ENCODE results near the gene ZMYND19.

Gene ZMYND19

GRCh38 chr9:137619240-137620047, 29.1 kb upstream of the ZMYND19 start:
- no peak for TF ChIP-seq CTCF (IDR thresholded peaks at IDR 0.05; ENCODE audit: borderline replicate concordance, insufficient read depth, low read depth, low read length)
- H3K4me3 ChIP-seq (ENCODE audit: low read depth, low read length): peak overlapping the region; percentile 77

GRCh38 chr9:137618105-137619067, 28.1 kb upstream of the ZMYND19 start, which contains the start of gene EHMT1:
TSS of gene EHMT1 (plus strand) at chr9:137619005. CDS start at chr9:137619029, 24 bp downstream.
- no peak for TF ChIP-seq CTCF (IDR thresholded peaks at IDR 0.05; ENCODE audit: borderline replicate concordance, insufficient read depth, low read depth, low read length)

GRCh38 chr9:137615387-137615871, 25.1 kb upstream of the ZMYND19 start:
- no peak for TF ChIP-seq CTCF (IDR thresholded peaks at IDR 0.05; ENCODE audit: borderline replicate concordance, insufficient read depth, low read depth, low read length)

More at GRCh38 chr9:137618105-137619067, 28.1 kb upstream of the ZMYND19 start, which contains the start of gene EHMT1:
- peak within 1 kb of the TSS; percentile 93 for H3K4me3 ChIP-seq (ENCODE audit: low read depth, low read length)

GRCh38 chr9:137614631-137615386, 24.5 kb upstream of the ZMYND19 start:
- H3K4me3 ChIP-seq (ENCODE audit: low read depth, low read length): no peak overlapping the region
- 0 out of 2 replicates have a peak, but pooled peaks have one; percentile 3 for TF ChIP-seq CTCF (IDR thresholded peaks at IDR 0.05; ENCODE audit: borderline replicate concordance, insufficient read depth, low read depth, low read length)

More at GRCh38 chr9:137615387-137615871, 25.1 kb upstream of the ZMYND19 start:
- no peak overlapping the region for H3K4me3 ChIP-seq (ENCODE audit: low read depth, low read length)

- no peak overlapping the region for H3K4me3 ChIP-seq (ENCODE audit: low read depth, low read length)
- no peak for TF ChIP-seq CTCF (IDR thresholded peaks at IDR 0.05; ENCODE audit: borderline replicate concordance, insufficient read depth, low read depth, low read length)
These were observed 23.6 kb upstream of the ZMYND19 start for GRCh38 chr9:137613738-137614523.

GRCh38 chr9:137613259-137613658, 22.9 kb upstream of the ZMYND19 start:
- no peak for TF ChIP-seq CTCF (IDR thresholded peaks at IDR 0.05; ENCODE audit: borderline replicate concordance, insufficient read depth, low read depth, low read length)

More at GRCh38 chr9:137613259-137613658, 22.9 kb upstream of the ZMYND19 start:
- no peak overlapping the region for H3K4me3 ChIP-seq (ENCODE audit: low read depth, low read length)

Data from GM12875 (cell line).